ENCODE data around the gene TRIM74.
"Not testable (repeated sequence)": the region's sequence is repeated elsewhere in the genome, so short reads cannot be mapped to it uniquely, and the experiment has no call there.

TRIM74 gene

DNA sequence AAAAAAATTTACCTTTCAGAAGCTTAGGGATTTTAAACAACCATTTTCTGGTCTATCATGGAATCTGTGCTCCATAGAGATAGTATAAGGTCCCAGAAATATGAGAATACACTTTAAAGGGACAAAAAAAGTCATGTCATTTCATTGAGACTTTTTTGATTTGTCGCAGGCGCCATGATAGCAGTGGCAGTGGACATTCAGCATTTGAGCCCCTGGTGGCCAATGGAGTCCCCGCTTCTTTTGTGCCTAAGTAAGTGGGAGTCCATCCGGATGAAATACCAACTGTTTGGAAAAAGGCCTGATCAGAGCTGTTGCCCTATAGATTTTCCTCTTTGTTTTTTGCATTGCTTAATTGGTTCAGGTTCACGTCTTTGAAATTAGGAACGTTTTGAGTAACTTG is 41.0 kb downstream of the TRIM74 start:
- H2AFZ ChIP-seq (ENCODE audit: insufficient read depth, low read length, poor library complexity); H3K4me1 ChIP-seq (ENCODE audit: control insufficient read depth in 1 of 2, insufficient read depth in 2 of 2, low read length in 2 of 2); H3K18ac ChIP-seq (ENCODE audit: low read length); H3K4ac ChIP-seq (ENCODE audit: low read depth, low read length); H4K12ac ChIP-seq (ENCODE audit: low read depth, low read length); H3K27ac ChIP-seq (ENCODE audit: low read depth, low read length); H3K9ac ChIP-seq (ENCODE audit: low read length); H3K9me3 ChIP-seq (ENCODE audit: insufficient read depth, low read depth, low read length); DNase-seq; H3K23ac ChIP-seq (ENCODE audit: low read length); H3K79me1 ChIP-seq (ENCODE audit: low read length); H4K8ac ChIP-seq (ENCODE audit: low read depth, low read length); H4K91ac ChIP-seq (ENCODE audit: low read depth, low read length); H3K79me2 ChIP-seq (ENCODE audit: control insufficient read depth, insufficient read depth, low read length, poor library complexity); H3K14ac ChIP-seq (ENCODE audit: low read length); H2BK12ac ChIP-seq (ENCODE audit: low read length); H3K4me2 ChIP-seq (ENCODE audit: low read length); H3K27me3 ChIP-seq (ENCODE audit: insufficient read depth, low read length); H2BK5ac ChIP-seq (ENCODE audit: low read depth, low read length, poor library complexity); H2BK120ac ChIP-seq (ENCODE audit: insufficient read depth, low read length, poor library complexity); H2AK5ac ChIP-seq (ENCODE audit: low read length); H3K4me3 ChIP-seq (ENCODE audit: low read depth, low read length): not testable (repeated sequence)
- H3K36me3 ChIP-seq (ENCODE audit: control insufficient read depth in 1 of 2, insufficient read depth in 2 of 2, low read length in 2 of 2), result peaks cover 18 to 28% of the 10 kb centered on the region in 2 experiments
- no CpG with 5 or more reads among the region's 6 CpGs for WGBS (ENCODE audit: extremely low coverage, insufficient coverage, insufficient read length)

- not testable (repeated sequence) for H2BK120ac ChIP-seq (ENCODE audit: insufficient read depth, low read length, poor library complexity); H3K4me1 ChIP-seq (ENCODE audit: control insufficient read depth in 1 of 2, insufficient read depth in 2 of 2, low read length in 2 of 2); H3K4me2 ChIP-seq (ENCODE audit: low read length); H2BK12ac ChIP-seq (ENCODE audit: low read length); DNase-seq; H3K9me3 ChIP-seq (ENCODE audit: insufficient read depth, low read depth, low read length); H4K12ac ChIP-seq (ENCODE audit: low read depth, low read length); H2BK5ac ChIP-seq (ENCODE audit: low read depth, low read length, poor library complexity); H3K79me2 ChIP-seq (ENCODE audit: control insufficient read depth, insufficient read depth, low read length, poor library complexity); H3K18ac ChIP-seq (ENCODE audit: low read length); H2AFZ ChIP-seq (ENCODE audit: insufficient read depth, low read length, poor library complexity); H3K27ac ChIP-seq (ENCODE audit: low read depth, low read length); H4K8ac ChIP-seq (ENCODE audit: low read depth, low read length); H3K14ac ChIP-seq (ENCODE audit: low read length); H3K79me1 ChIP-seq (ENCODE audit: low read length); H3K27me3 ChIP-seq (ENCODE audit: insufficient read depth, low read length); H3K23ac ChIP-seq (ENCODE audit: low read length); H3K9ac ChIP-seq (ENCODE audit: low read length); H4K91ac ChIP-seq (ENCODE audit: low read depth, low read length); H3K4ac ChIP-seq (ENCODE audit: low read depth, low read length); H3K4me3 ChIP-seq (ENCODE audit: low read depth, low read length); H2AK5ac ChIP-seq (ENCODE audit: low read length)
- peaks cover 16 to 26% of the 10 kb centered on the region in 2 experiments for H3K36me3 ChIP-seq (ENCODE audit: control insufficient read depth in 1 of 2, insufficient read depth in 2 of 2, low read length in 2 of 2)
- no CpG with 5 or more reads among the region's 6 CpGs for WGBS (ENCODE audit: extremely low coverage, insufficient coverage, insufficient read length)
These were observed 41.5 kb downstream of the TRIM74 start for GRCh38 chr7:72927791-72928190.

DNA sequence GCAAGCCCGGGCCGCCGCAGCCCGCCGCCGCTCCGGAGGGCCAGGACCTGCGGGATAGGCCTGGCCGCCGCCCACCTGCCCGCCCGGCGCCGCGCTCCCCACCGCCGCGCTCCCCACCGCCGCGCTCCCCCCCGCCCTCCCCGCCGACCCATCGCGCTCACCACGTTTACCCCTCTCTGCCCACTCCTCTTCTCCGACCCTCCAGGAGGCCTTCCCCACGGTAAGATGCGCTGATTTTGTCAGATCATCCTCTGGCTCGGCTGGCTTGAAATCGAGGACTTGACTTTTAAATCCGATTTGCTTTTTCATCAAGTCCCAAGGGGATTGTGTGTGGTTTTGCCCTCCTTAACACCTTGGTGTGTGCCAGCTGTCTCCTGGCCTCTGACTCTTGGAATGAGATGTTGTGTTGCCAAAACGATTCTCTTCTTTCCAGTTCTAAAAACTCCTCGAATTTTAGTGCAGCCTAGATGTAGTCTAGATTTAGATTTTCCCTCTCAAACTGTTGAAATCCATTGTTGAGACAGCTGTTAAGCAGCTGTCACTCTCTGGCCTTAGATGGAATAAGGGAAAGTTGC is 43.6 kb downstream of the TRIM74 start:
- H2AK5ac ChIP-seq (ENCODE audit: low read length), result no peak overlapping the region
- H3K23ac ChIP-seq (ENCODE audit: low read length), result no peak overlapping the region
- H3K36me3 ChIP-seq (ENCODE audit: control insufficient read depth in 1 of 2, insufficient read depth in 2 of 2, low read length in 2 of 2), result peaks cover 14 to 23% of the 10 kb centered on the region in 2 experiments
- peak overlapping the region; percentile 70 for H3K27ac ChIP-seq (ENCODE audit: low read depth, low read length)
- no peaks in the 10 kb centered on the region for H3K9me3 ChIP-seq (ENCODE audit: insufficient read depth, low read depth, low read length)
- H2AFZ ChIP-seq (ENCODE audit: insufficient read depth, low read length, poor library complexity), result peak overlapping the region; percentile 74
- peaks cover 0 to 2% of the 10 kb centered on the region in 2 experiments for H3K4me1 ChIP-seq (ENCODE audit: control insufficient read depth in 1 of 2, insufficient read depth in 2 of 2, low read length in 2 of 2)
- peak overlapping the region; percentile 9 for H2BK120ac ChIP-seq (ENCODE audit: insufficient read depth, low read length, poor library complexity)
- H4K91ac ChIP-seq (ENCODE audit: low read depth, low read length), result peak overlapping the region; percentile 72
- peak overlapping the region; percentile 47 for H2BK5ac ChIP-seq (ENCODE audit: low read depth, low read length, poor library complexity)
- H3K4me2 ChIP-seq (ENCODE audit: low read length), result peak overlapping the region; percentile 94
- peak overlapping the region; percentile 96 for H3K4me3 ChIP-seq (ENCODE audit: low read depth, low read length)
- H3K9ac ChIP-seq (ENCODE audit: low read length), result peak overlapping the region; percentile 88
- H4K12ac ChIP-seq (ENCODE audit: low read depth, low read length), result peak overlapping the region; percentile 38
- H4K8ac ChIP-seq (ENCODE audit: low read depth, low read length), result peak overlapping the region; percentile 86
- H3K79me1 ChIP-seq (ENCODE audit: low read length), result no peaks in the 10 kb centered on the region
- H2BK12ac ChIP-seq (ENCODE audit: low read length), result no peak overlapping the region
- no peaks in the 10 kb centered on the region for H3K27me3 ChIP-seq (ENCODE audit: insufficient read depth, low read length)
- H3K18ac ChIP-seq (ENCODE audit: low read length), result peak overlapping the region; percentile 87
- peak overlapping the region; percentile 72 for H3K4ac ChIP-seq (ENCODE audit: low read depth, low read length)
- peak overlapping the region; percentile 84 for H3K14ac ChIP-seq (ENCODE audit: low read length)
- no CpG with 5 or more reads among the region's 35 CpGs for WGBS (ENCODE audit: extremely low coverage, insufficient coverage, insufficient read length)
- H3K79me2 ChIP-seq (ENCODE audit: control insufficient read depth, insufficient read depth, low read length, poor library complexity), result peaks cover 4% of the 10 kb centered on the region
- no peak for DNase-seq

DNA sequence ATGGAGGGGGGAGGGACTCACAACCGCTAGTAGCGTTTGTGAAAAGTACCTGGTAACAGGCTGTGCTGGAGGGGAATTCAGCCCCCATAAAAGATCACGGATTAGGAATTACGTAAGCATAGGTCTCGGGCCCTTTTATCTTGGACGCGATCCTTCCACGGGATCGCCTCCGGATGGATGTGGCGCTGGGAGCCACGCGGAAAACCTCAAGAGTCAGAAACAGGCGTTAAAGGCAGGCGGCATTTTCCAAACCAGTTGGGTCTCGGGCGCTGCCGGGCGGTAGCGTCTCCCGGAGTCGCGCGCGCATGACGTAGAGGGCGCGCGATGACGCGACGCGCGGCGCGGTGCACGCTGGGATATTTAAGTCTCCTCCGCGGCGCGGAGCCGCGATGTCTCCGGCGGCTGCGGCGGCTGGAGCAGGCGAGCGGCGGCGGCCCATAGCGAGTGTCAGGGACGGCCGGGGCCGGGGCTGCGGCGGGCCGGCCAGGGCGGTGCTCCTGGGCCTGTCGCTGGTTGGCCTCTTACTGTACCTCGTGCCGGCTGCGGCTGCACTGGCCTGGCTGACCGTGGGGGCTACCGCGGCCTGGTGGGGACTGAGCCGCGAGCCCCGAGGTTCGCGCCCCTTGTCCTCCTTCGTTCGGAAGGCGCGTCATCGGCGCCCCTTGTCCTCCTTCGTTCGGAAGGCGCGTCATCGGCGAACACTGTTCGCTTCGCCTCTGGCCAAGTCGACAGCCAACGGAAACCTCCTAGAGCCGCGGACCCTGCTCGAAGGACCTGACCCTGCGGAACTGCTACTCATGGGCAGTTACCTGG is 44.3 kb downstream of the TRIM74 start, which contains the start of gene POM121:
Gene POM121, plus strand, starts transcription at position 363 of the 813 bp plus-strand sequence. Its CDS starts 27 bp downstream, at position 390.
- peak within 1 kb of the TSS; percentile 70 for H3K27ac ChIP-seq (ENCODE audit: low read depth, low read length)
- no peaks in the 10 kb centered on the region for H3K27me3 ChIP-seq (ENCODE audit: insufficient read depth, low read length)
- peak within 1 kb of the TSS; percentile 84 for H3K14ac ChIP-seq (ENCODE audit: low read length)
- peak within 1 kb of the TSS; percentile 47 for H2BK5ac ChIP-seq (ENCODE audit: low read depth, low read length, poor library complexity)
- H3K23ac ChIP-seq (ENCODE audit: low read length), result no peak within 1 kb of the TSS
- DNase-seq, result peak; percentile 85 to 92
- peak within 1 kb of the TSS; percentile 38 for H4K12ac ChIP-seq (ENCODE audit: low read depth, low read length)
- H3K79me1 ChIP-seq (ENCODE audit: low read length), result no peaks in the 10 kb centered on the region
- peaks cover 9 to 16% of the 10 kb centered on the region in 2 experiments for H3K36me3 ChIP-seq (ENCODE audit: control insufficient read depth in 1 of 2, insufficient read depth in 2 of 2, low read length in 2 of 2)
- H2BK12ac ChIP-seq (ENCODE audit: low read length), result no peak within 1 kb of the TSS
- no CpG with 5 or more reads among the region's 91 CpGs for WGBS (ENCODE audit: extremely low coverage, insufficient coverage, insufficient read length)
- H2AK5ac ChIP-seq (ENCODE audit: low read length), result peak within 1 kb of the TSS; percentile 19
- peak within 1 kb of the TSS; percentile 9 for H2BK120ac ChIP-seq (ENCODE audit: insufficient read depth, low read length, poor library complexity)
- peak within 1 kb of the TSS; percentile 74 for H2AFZ ChIP-seq (ENCODE audit: insufficient read depth, low read length, poor library complexity)
- H3K18ac ChIP-seq (ENCODE audit: low read length), result peak within 1 kb of the TSS; percentile 87
- H3K4me3 ChIP-seq (ENCODE audit: low read depth, low read length), result peak within 1 kb of the TSS; percentile 96
- peaks cover 0 to 2% of the 10 kb centered on the region in 2 experiments for H3K4me1 ChIP-seq (ENCODE audit: control insufficient read depth in 1 of 2, insufficient read depth in 2 of 2, low read length in 2 of 2)
- peaks cover 4% of the 10 kb centered on the region for H3K79me2 ChIP-seq (ENCODE audit: control insufficient read depth, insufficient read depth, low read length, poor library complexity)
- no peaks in the 10 kb centered on the region for H3K9me3 ChIP-seq (ENCODE audit: insufficient read depth, low read depth, low read length)
- peak within 1 kb of the TSS; percentile 72 for H4K91ac ChIP-seq (ENCODE audit: low read depth, low read length)
- H3K4ac ChIP-seq (ENCODE audit: low read depth, low read length), result peak within 1 kb of the TSS; percentile 72
- peak within 1 kb of the TSS; percentile 99 for H3K9ac ChIP-seq (ENCODE audit: low read length)
- peak within 1 kb of the TSS; percentile 97 for H3K4me2 ChIP-seq (ENCODE audit: low read length)
- H4K8ac ChIP-seq (ENCODE audit: low read depth, low read length), result peak within 1 kb of the TSS; percentile 86
